PC-9 (cell line): ENCODE measurements around the gene ELK3.

Experiments
- CTCF ChIP-seq: fragments of 200-600 bp; sonication (generic); conservative IDR thresholded peaks from 2 replicates; pipeline ENCODE4 v1.6.1; 2017; ENCODE audit warnings: mixed run types, antibody characterized with exemption, mild to moderate bottlenecking, moderate library complexity
- EZH2 ChIP-seq: fragments of 200-600 bp; sonication (generic); IDR thresholded peaks from 2 replicates; pipeline ENCODE4 v1.8.0; 2017; ENCODE audit warnings: antibody characterized with exemption, low read depth

- no peak for TF ChIP-seq CTCF
- no peak for TF ChIP-seq EZH2
These were observed 1.0 kb downstream of the ELK3 start for GRCh38 chr12:96194971-96195844.
